OCI-LY1 (cell line): ENCODE data around the gene DOLPP1.

Experiments
- EZH2 ChIP-seq: fragments of 200-600 bp; sonication (generic), shearing (Covaris generic); IDR thresholded peaks from 2 replicates; pipeline ENCODE4 v1.8.0; 2017; ENCODE audit warnings: borderline replicate concordance, mixed run types, mild to moderate bottlenecking, antibody characterized with exemption, low read length, moderate library complexity, mixed read lengths
- TF ChIP-seq, protein P1 (sequence below): fragments of 200-600 bp; sonication (generic), shearing (Covaris generic); IDR thresholded peaks from 2 replicates; pipeline ENCODE4 v1.5.1; 2017; ENCODE audit warnings: mild to moderate bottlenecking, antibody characterized with exemption, low read length, moderate library complexity, mixed read lengths

- TF ChIP-seq, protein P1, sequence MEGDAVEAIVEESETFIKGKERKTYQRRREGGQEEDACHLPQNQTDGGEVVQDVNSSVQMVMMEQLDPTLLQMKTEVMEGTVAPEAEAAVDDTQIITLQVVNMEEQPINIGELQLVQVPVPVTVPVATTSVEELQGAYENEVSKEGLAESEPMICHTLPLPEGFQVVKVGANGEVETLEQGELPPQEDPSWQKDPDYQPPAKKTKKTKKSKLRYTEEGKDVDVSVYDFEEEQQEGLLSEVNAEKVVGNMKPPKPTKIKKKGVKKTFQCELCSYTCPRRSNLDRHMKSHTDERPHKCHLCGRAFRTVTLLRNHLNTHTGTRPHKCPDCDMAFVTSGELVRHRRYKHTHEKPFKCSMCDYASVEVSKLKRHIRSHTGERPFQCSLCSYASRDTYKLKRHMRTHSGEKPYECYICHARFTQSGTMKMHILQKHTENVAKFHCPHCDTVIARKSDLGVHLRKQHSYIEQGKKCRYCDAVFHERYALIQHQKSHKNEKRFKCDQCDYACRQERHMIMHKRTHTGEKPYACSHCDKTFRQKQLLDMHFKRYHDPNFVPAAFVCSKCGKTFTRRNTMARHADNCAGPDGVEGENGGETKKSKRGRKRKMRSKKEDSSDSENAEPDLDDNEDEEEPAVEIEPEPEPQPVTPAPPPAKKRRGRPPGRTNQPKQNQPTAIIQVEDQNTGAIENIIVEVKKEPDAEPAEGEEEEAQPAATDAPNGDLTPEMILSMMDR = no peak
- no peak for TF ChIP-seq EZH2
Observed at GRCh38 chr9:129101279-129101678, 20.4 kb downstream of the DOLPP1 start.
